Right lobe of liver (tissue), 6 donors: ENCODE data around the gene NME9. TPM values are rescaled to one million over a fixed set of nuclear protein-coding genes. Genes with fewer than 3 reads are reported as not detected.

ENCODE experiments used
- ATAC-seq, 4 donors: fragments of 200-7000 bp; cut with Tn5 transposase; one replicate each; pipeline ENCODE4 v1.9.1; 2020; ENCODE audit warnings: mild to moderate bottlenecking in 4 of 4, moderate library complexity in 4 of 4
- DNase-seq, 3 donors: peaks; one replicate each; pipeline ENCODE4 v3.0.0-alpha.2; 2020
- H3K27ac ChIP-seq, 3 donors: fragments of 200-600 bp; one replicate each; pipeline ENCODE4 v1.8.0; 2022
- H3K27me3 ChIP-seq, 2 donors: fragments of 200-600 bp; one replicate each; pipeline ENCODE4 v1.8.0; 2022
- H3K36me3 ChIP-seq, 4 donors: fragments of 200-600 bp; sonication (generic) in 1 of 4; one replicate each; pipeline versions ENCODE4 v1.5.1 to v1.8.0; 2017 to 2022; ENCODE audit warnings: control low read depth in 1 of 4
- H3K4me1 ChIP-seq, 4 donors: fragments of 200-600 bp; sonication (generic) in 1 of 4; one replicate each; pipeline versions ENCODE4 v1.5.1 to v1.8.0; 2017 to 2022; ENCODE audit warnings: control low read depth in 1 of 4
- H3K4me3 ChIP-seq, 3 donors: fragments of 200-600 bp; one replicate each; pipeline ENCODE4 v1.8.0; 2022
- H3K9me3 ChIP-seq, 4 donors: fragments of 200-600 bp; sonication (generic) in 1 of 4; one replicate each; pipeline versions ENCODE4 v1.5.1 to v1.8.0; 2017 to 2022; ENCODE audit warnings: control low read depth in 1 of 4
- CTCF ChIP-seq, 4 donors: fragments of 200-600 bp in 3 of 4; fragments of 450-650 bp in 1 of 4; IDR thresholded peaks; one replicate each; pipeline versions ENCODE4 v1.5.1 to v1.8.0; 2016 to 2022; ENCODE audit warnings: antibody characterized with exemption in 4 of 4, mild to moderate bottlenecking in 2 of 4
- POLR2A ChIP-seq: fragments of 450-650 bp; IDR thresholded peaks from one replicate; pipeline ENCODE4 v1.6.1; 2017; ENCODE audit warnings: antibody characterized with exemption, mild to moderate bottlenecking
- WGBS: methylation state at CpG from one replicate; pipeline ENCODE4 v1.1.6; 2018; ENCODE audit warnings: low coverage, low lambda C conversion rate; ENCODE audit not compliant: insufficient coverage; ENCODE audit errors: missing lambda C conversion rate; 5-methylcytosine and 5-hydroxymethylcytosine counted together
- intact Hi-C, 2 donors: fragments of 100-400 bp; cut with DNase I; formaldehyde crosslinking; loops; one replicate each; pipeline versions ENCODE4 v1.11.2 to v1.14.1; 2022
- total RNA-seq, 6 experiments: library from RNA; depleted of rRNA in 2 of 6; stranded (reverse); fragments of >200 nt in 2 of 6; fragmentation: NEBNext Ultra II Directional in 3 of 6; extraction: Animal tissue kit (Norgen Biotek cat#: 25700) in 3 of 6; gene quantifications; one replicate each; pipeline versions ENCODE4 v1.1.0 to v1.2.4, GENCODE V29; 2016 to 2023
- donor health status: DM: no; HTN: yes; CAD: no.
- donor health status: DM: no; HTN: no; CAD: no.
- donor health status: DM: no; HTN: no; CAD: no.
- donor health status: DM: no; HTN: yes; CAD: no.
- donor health status: DM: no; HTN: yes; CAD: no.

NME9 gene
- total RNA-seq, 6 experiments from 2014 or later = not detected

DNA sequence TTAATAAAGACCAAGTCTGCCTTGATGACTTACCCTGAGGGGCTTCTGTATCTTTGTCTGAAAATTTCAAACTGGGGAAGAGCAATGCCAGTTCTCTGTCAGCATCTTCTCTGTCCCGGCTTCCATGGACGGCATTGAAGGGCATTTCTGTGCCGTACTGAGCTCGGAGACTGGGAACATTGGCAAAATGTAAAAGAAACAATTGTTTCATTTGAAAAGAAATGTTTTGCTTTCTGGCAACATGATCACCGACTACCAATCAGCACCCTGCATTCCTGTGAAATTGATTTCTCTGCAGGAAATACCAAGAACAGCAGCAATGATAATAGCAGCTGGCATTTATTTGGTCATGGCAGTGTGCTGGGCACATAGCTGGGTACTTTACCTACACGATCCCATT, 26.2 kb downstream of the NME9 start:
- intact Hi-C loops = no loop called here
- TF ChIP-seq POLR2A (no peak), CTCF (IDR thresholded peaks at IDR 0.05) (no peak)
- Histone ChIP-seq H3K9me3 (peaks cover 0 to 5% (median 0%) of the 10 kb centered on the region in 4 donors), H3K4me3 (no peak overlapping the region), H3K27me3 (no peaks in the 10 kb centered on the region), H3K4me1 (no peaks in the 10 kb centered on the region), H3K27ac (no peak overlapping the region), H3K36me3 (no peaks in the 10 kb centered on the region)
- 54% methylated on average over 6 of the region's 6 CpGs for WGBS
- DNase-seq (no peak), ATAC-seq (no peak)

GRCh38 chr3:138300647-138301046, 29.0 kb downstream of the NME9 start:
- WGBS = 82% methylated on average over 2 of the region's 2 CpGs
- H3K4me3 ChIP-seq = no peak overlapping the region
- intact Hi-C loops = no loop called here
- ATAC-seq (no peak), DNase-seq (no peak)
- TF ChIP-seq CTCF (IDR thresholded peaks at IDR 0.05) (no peak), POLR2A (no peak)
- peaks cover 0 to 9% (median 0%) of the 10 kb centered on the region in 4 donors for H3K36me3 ChIP-seq
- no peaks in the 10 kb centered on the region for H3K4me1 ChIP-seq
- no peak overlapping the region for H3K27ac ChIP-seq
- H3K9me3 ChIP-seq = no peaks in the 10 kb centered on the region
- no peaks in the 10 kb centered on the region for H3K27me3 ChIP-seq

- H3K27ac ChIP-seq = no peak overlapping the region
- H3K4me1 ChIP-seq = no peaks in the 10 kb centered on the region
- H3K27me3 ChIP-seq = no peaks in the 10 kb centered on the region
- no peak for ATAC-seq
- 83% methylated on average over 1 of the region's 1 CpG for WGBS
- intact Hi-C loops = no loop called here
- DNase-seq = no peak
- H3K4me3 ChIP-seq = no peak overlapping the region
- H3K9me3 ChIP-seq = no peaks in the 10 kb centered on the region
- peaks cover 0 to 14% (median 0%) of the 10 kb centered on the region in 4 donors for H3K36me3 ChIP-seq
- TF ChIP-seq CTCF (IDR thresholded peaks at IDR 0.05) = no peak
- no peak for TF ChIP-seq POLR2A
Measured at GRCh38 chr3:138297876-138298275, 31.8 kb downstream of the NME9 start.

DNA sequence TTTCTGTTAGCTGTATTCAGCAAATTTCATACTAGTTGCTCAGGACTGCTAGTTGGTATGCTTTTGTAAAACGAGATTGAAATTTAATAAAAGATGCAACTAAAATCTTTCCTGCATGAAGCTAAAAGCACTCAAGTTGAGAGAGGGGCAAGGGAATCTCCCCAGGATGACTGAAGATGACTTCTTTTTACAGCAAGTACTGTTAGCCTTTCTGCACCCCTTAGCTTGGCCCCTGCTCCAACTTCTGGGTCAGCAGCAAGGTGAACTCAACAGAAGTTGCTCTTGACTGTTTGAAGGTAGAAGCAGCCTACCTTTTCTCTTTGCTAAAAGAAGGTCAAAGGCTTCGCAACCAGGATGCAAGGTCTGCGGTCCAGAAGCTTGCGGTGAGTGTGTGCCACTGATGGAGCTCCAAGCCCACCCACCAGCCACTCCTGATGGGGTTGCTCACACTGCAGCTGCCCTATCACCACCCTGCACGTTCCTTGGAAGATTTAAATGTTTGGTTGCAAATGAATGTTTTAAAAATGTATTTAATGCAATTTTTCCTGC, 32.5 kb downstream of the NME9 start:
- TF ChIP-seq CTCF (IDR thresholded peaks at IDR 0.05) (no peak), POLR2A (no peak)

DNA sequence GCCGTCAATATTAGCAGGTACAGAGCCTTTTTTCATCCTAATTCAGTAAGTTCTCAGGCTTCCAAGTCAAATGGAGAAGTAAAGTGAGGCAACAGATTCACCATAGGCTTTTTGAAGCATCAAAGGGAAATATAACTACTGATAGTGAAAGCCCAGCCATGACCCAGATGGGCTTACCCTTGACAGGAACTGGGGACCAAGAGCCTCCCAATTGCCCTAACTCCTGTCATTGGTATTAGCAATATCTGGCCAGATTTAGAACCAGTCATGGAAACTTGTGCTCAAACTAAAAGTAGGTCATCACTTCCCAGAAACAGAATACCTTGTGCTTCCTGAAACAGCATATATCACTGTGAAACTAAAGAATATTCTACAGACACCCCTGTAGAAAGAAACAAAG, 33.0 kb downstream of the NME9 start:
- Histone ChIP-seq H3K36me3 (peaks cover 0 to 14% (median 0%) of the 10 kb centered on the region in 4 donors), H3K27ac (no peak overlapping the region), H3K27me3 (no peaks in the 10 kb centered on the region), H3K9me3 (no peaks in the 10 kb centered on the region), H3K4me1 (no peaks in the 10 kb centered on the region), H3K4me3 (no peak overlapping the region)
- DNase-seq = no peak
- TF ChIP-seq CTCF (IDR thresholded peaks at IDR 0.05) (no peak), POLR2A (no peak)
- WGBS = 91% methylated on average over 1 of the region's 1 CpG
- ATAC-seq = no peak
- intact Hi-C loops = no loop called here

More for the DNA sequence above, 32.5 kb downstream of the NME9 start:
- DNase-seq = no peak
- Histone ChIP-seq H3K27me3 (no peaks in the 10 kb centered on the region), H3K4me1 (no peaks in the 10 kb centered on the region), H3K36me3 (peaks cover 0 to 14% (median 0%) of the 10 kb centered on the region in 4 donors), H3K9me3 (no peaks in the 10 kb centered on the region), H3K4me3 (no peak overlapping the region), H3K27ac (no peak overlapping the region)
- ATAC-seq = no peak
- intact Hi-C loops = no loop called here
- 97% methylated on average over 2 of the region's 5 CpGs for WGBS
